Measurements from ENCODE around the gene RFC1.
"Not testable (repeated sequence)": the region's sequence is repeated elsewhere in the genome, so short reads cannot be mapped to it uniquely, and the experiment has no call there.

The RFC1 gene

GRCh38 chr4:39303871-39304270 lies 62.3 kb downstream of the RFC1 start:
- DNase-seq (ENCODE audit: low read depth): no peak

GRCh38 chr4:39302901-39303300 lies 63.3 kb downstream of the RFC1 start:
- DNase-seq (ENCODE audit: low read depth): no peak

- no peak for DNase-seq (ENCODE audit: low read depth)
Observed at GRCh38 chr4:39295784-39296183, 70.4 kb downstream of the RFC1 start.

- not testable (repeated sequence) for DNase-seq (ENCODE audit: low read depth)
Observed at GRCh38 chr4:39292433-39292832, 73.7 kb downstream of the RFC1 start.

GRCh38 chr4:39291686-39292085 lies 74.5 kb downstream of the RFC1 start:
- no peak for DNase-seq (ENCODE audit: low read depth)

- DNase-seq (ENCODE audit: low read depth): no peak
Observed at GRCh38 chr4:39287223-39287622, 78.9 kb downstream of the RFC1 start.

- no peak for DNase-seq (ENCODE audit: low read depth)
Observed at GRCh38 chr4:39286263-39286662, 79.9 kb downstream of the RFC1 start.

- no peak for DNase-seq (ENCODE audit: low read depth)
Observed at GRCh38 chr4:39285853-39286252, 80.3 kb downstream of the RFC1 start.

GRCh38 chr4:39285111-39285795 lies 80.9 kb downstream of the RFC1 start:
- DNase-seq (ENCODE audit: low read depth): no peak

- no peak for DNase-seq (ENCODE audit: low read depth)
Observed at GRCh38 chr4:39280770-39281169, 85.4 kb downstream of the RFC1 start.

- no peak for DNase-seq (ENCODE audit: low read depth)
Observed at GRCh38 chr4:39279416-39279815, 86.7 kb downstream of the RFC1 start.

- no peak for DNase-seq (ENCODE audit: low read depth)
Observed at GRCh38 chr4:39278476-39278875, 87.7 kb downstream of the RFC1 start.

GRCh38 chr4:39277661-39278060 lies 88.5 kb downstream of the RFC1 start:
- not testable (repeated sequence) for DNase-seq (ENCODE audit: low read depth)

- no peak for DNase-seq (ENCODE audit: low read depth)
Observed at GRCh38 chr4:39274503-39274902, 91.7 kb downstream of the RFC1 start.

- DNase-seq (ENCODE audit: low read depth): no peak
Observed at GRCh38 chr4:39263895-39264294, 102.3 kb downstream of the RFC1 start.

- no peak for DNase-seq (ENCODE audit: low read depth)
Observed at GRCh38 chr4:39259571-39260330, 106.4 kb downstream of the RFC1 start.

- no peak for DNase-seq (ENCODE audit: low read depth)
Observed at GRCh38 chr4:39256436-39256835, 109.7 kb downstream of the RFC1 start.

GRCh38 chr4:39255871-39256270 lies 110.3 kb downstream of the RFC1 start:
- DNase-seq (ENCODE audit: low read depth): no peak

- DNase-seq (ENCODE audit: low read depth): no peak
Observed at GRCh38 chr4:39255266-39255665, 110.9 kb downstream of the RFC1 start.

GRCh38 chr4:39243462-39243861 lies 122.7 kb downstream of the RFC1 start:
- DNase-seq (ENCODE audit: low read depth): no peak

All from stimulated activated CD8-positive, alpha-beta memory T cell treated with anti-CD3 and anti-CD28 coated beads, Interleukin-4, amount 100 ng/mL, for 24 hours (primary cell).